PFSK-1 (cell line): Measurements from ENCODE around the gene C2.

ENCODE experiments used
- FOXP2 ChIP-seq: optimal IDR thresholded peaks from 2 replicates; pipeline ENCODE3; 2011; ENCODE audit warnings: borderline replicate concordance, control low read depth, inconsistent platforms; ENCODE audit not compliant: insufficient read depth; ENCODE audit errors: extremely low read length, extremely low read depth
- POLR2AphosphoS5 ChIP-seq: IDR thresholded peaks from 2 replicates; pipeline ENCODE4 v1.6.1; 2012; ENCODE audit warnings: low read depth, mild to moderate bottlenecking, control low read depth, low read length, moderate library complexity
- SIN3A ChIP-seq: IDR thresholded peaks from 2 replicates; pipeline ENCODE4 v1.6.1; 2012; ENCODE audit warnings: mild to moderate bottlenecking, low read length, moderate library complexity, borderline replicate concordance; ENCODE audit not compliant: insufficient read depth
- TAF1 ChIP-seq: IDR thresholded peaks from 2 replicates; pipeline ENCODE4 v1.6.1; 2012; ENCODE audit warnings: low read length, control low read depth, borderline replicate concordance; ENCODE audit not compliant: insufficient read depth
- TF ChIP-seq, protein P1 (sequence below), 2 experiments: IDR thresholded peaks; 2 replicates each; pipeline versions ENCODE4 v1.6.1 to v1.8.0; 2011 to 2012; ENCODE audit warnings: low read depth in 2 of 2, low read length in 2 of 2, control low read depth in 1 of 2, inconsistent platforms in 1 of 2, mild to moderate bottlenecking in 1 of 2, moderate library complexity in 1 of 2; ENCODE audit not compliant: insufficient read depth in 1 of 2

The C2 gene

DNA sequence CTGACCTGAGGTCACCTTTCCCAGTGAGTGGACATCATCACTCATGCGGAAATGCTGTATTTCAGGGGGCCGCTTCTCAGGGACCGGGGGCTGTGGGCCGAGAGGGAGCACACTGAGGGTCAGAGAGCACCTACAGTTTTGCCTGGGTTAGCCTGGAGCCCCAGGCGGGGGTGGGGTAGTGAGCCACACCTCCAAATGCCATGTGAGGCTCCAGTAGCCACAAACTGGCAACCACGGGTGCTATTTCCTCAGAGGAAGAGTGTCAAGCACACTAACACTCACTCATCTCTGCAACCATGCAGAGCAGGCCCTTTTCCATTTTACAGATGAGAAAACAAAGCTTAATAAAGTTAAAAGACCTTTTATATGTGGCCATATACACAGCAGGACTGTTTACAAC is 34.7 kb upstream of the C2 start:
- TF ChIP-seq POLR2AphosphoS5: no peak
- TF ChIP-seq, protein P1, sequence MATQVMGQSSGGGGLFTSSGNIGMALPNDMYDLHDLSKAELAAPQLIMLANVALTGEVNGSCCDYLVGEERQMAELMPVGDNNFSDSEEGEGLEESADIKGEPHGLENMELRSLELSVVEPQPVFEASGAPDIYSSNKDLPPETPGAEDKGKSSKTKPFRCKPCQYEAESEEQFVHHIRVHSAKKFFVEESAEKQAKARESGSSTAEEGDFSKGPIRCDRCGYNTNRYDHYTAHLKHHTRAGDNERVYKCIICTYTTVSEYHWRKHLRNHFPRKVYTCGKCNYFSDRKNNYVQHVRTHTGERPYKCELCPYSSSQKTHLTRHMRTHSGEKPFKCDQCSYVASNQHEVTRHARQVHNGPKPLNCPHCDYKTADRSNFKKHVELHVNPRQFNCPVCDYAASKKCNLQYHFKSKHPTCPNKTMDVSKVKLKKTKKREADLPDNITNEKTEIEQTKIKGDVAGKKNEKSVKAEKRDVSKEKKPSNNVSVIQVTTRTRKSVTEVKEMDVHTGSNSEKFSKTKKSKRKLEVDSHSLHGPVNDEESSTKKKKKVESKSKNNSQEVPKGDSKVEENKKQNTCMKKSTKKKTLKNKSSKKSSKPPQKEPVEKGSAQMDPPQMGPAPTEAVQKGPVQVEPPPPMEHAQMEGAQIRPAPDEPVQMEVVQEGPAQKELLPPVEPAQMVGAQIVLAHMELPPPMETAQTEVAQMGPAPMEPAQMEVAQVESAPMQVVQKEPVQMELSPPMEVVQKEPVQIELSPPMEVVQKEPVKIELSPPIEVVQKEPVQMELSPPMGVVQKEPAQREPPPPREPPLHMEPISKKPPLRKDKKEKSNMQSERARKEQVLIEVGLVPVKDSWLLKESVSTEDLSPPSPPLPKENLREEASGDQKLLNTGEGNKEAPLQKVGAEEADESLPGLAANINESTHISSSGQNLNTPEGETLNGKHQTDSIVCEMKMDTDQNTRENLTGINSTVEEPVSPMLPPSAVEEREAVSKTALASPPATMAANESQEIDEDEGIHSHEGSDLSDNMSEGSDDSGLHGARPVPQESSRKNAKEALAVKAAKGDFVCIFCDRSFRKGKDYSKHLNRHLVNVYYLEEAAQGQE (IDR thresholded peaks at IDR 0.05; ENCODE audit: insufficient read depth in 1 of 2, low read depth in 2 of 2, low read length in 2 of 2): no peak
- TF ChIP-seq TAF1: no peak
- TF ChIP-seq SIN3A: no peak
- TF ChIP-seq FOXP2: no peak

DNA sequence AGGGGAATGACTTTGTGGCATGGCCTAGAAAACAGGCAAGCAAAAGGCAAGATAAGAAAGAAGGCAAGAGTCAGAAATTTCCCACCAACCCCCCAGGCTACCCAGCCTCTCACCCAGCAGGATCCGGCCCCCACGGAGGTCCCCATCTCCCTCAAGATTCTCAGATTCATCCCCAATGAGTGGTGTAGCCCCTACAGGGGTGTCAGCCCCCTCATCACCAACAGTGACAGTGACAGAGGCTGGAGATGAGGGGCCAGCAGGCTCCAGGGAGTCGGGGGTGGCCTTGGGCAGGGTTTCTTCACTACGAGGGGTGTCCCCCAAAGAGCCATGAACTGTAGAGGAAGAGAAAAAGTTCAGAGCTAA is 31.0 kb upstream of the C2 start:
- no peak for TF ChIP-seq POLR2AphosphoS5
- TF ChIP-seq TAF1: no peak
- TF ChIP-seq SIN3A: no peak
- no peak for TF ChIP-seq FOXP2
- TF ChIP-seq, protein P1 (IDR thresholded peaks at IDR 0.05; ENCODE audit: insufficient read depth in 1 of 2, low read depth in 2 of 2, low read length in 2 of 2): no peak

DNA sequence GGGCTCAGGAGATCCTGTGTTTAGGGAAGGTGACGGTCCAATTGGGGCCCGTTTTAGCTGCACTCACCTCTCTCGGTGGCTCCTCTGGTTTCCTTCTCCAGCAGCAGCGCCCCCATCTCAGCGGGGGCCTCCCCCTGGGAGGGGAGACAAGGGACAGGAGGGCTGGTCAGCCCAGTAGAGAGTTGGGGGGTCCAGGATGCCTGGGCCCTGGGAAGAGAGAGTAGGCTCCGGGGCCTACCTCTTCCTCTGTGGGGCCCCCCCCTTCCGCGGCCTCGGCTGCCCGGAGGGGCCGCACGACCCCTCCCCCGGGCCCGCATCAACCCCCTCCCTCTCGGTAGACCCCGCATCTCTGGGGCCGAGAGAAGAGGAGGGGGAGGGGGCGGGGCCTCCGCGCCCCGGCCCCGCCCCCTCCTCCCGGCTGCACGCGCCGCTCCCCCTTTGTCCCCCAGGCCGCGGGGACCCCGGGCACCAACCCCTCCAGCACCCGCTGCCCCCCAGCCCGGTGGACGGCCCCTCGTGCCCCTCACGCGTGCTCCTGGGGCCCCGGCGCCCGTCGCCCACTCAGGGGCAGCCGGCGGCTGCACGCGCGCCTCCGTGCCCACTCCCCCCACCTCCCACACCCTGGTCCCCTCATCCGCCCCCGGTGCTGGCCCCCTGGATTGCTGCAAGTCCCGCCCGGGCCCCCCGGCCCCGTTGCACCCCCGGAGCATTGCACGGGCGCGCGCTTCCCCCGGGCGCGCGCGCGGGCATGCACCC is 30.5 kb upstream of the C2 start:
- TF ChIP-seq POLR2AphosphoS5: no peak; the same call in 1 of the 2 replicates
- no peak for TF ChIP-seq SIN3A
- TF ChIP-seq TAF1: no peak
- no peak for TF ChIP-seq FOXP2
- TF ChIP-seq, protein P1 (IDR thresholded peaks at IDR 0.05; ENCODE audit: insufficient read depth in 1 of 2, low read depth in 2 of 2, low read length in 2 of 2): no peak

DNA sequence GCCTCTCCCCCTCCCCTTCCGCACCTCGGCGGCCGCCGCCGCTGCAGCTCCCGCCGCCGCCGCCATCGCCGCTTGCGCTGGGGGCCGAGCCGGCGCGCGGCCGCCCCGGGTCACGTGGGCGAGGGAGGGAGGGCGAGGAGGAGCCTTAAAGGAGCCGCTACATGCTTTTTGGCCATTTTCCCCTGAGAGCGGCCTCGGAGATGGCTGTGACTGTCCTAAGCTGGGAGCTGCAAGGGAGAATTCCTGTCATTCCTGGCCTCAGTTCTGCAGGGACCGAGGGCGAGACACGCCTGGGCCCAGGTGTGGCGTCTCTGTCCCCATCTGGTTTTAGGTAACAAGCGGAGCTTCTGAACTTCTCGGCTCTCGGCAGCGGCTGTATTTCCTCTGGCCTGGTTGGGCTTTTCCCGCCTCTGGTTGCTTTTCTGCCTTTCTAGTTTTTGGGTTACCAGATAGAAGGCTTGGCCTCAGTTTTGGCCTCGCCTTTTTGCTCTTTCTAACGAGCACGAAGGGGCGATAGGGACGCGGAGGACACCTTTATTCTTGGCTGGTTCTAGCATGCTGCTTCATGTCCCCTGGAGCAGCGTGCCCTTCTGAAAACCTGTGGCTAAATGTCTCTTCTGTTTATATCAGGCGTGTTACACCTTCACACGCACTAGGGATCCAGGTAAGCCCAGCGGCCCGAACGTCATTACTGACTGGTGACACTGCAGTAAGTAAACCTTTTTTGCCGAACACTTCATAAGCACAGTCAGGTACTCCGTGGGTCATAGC is 29.7 kb upstream of the C2 start, which contains the start of gene EHMT2:
EHMT2 (minus strand) TSS at position 87 of the 771 bp plus-strand sequence; CDS start at position 66, 21 bp downstream.
- TF ChIP-seq, protein P1 (IDR thresholded peaks at IDR 0.05; ENCODE audit: insufficient read depth in 1 of 2, low read depth in 2 of 2, low read length in 2 of 2): 0 out of 4 replicates have a peak, but pooled peaks of 1 of the 2 experiments have one; percentile 7
- TF ChIP-seq FOXP2 (no peak), SIN3A (no peak), POLR2AphosphoS5 (peak; percentile 55; the same call in 1 of the 2 replicates), TAF1 (peak; percentile 64; the same call in 1 of the 2 replicates)
